T-helper 1 cell (primary cell): ENCODE results near the gene C10orf95.

ENCODE experiments used
- DNase-seq, 5 donors: peaks; one replicate each; pipeline ENCODE4 v3.0.0-alpha.2; 2012 to 2020

The C10orf95 gene

DNA sequence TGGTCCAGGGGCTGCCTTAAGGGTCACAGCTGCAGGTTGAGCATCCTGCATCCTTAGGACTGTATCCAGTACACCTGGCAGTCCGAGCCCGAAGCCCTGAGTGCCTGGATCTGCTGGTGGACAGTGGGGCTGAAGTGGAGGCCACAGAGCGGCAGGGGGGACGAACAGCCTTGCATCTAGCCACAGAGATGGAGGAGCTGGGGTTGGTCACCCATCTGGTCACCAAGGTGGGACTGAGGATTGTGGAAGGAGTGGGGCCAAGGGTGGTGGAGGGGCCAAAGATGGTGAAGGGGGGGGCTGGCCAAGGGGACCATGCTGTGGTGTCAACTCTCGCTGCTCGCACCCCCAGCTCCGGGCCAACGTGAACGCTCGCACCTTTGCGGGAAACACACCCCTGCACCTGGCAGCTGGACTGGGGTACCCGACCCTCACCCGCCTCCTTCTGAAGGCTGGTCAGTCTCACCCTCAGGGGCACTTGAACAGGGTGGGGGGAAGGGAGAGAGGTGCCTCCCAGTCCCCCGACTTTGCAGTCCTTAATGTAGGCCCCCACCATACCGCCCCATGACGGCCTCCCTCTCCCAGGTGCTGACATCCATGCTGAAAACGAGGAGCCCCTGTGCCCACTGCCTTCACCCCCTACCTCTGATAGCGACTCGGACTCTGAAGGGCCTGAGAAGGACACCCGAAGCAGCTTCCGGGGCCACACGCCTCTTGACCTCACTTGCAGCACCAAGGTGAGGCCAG lies 50.6 kb downstream of the C10orf95 start:
- DNase-seq = no peak

GRCh38 chr10:102400076-102400475 lies 51.3 kb downstream of the C10orf95 start:
- no peak for DNase-seq
